NT2/D1 (cell line): ENCODE results near the gene FOXP1.

Source experiments
- DNase-seq: peaks from one replicate; pipeline ENCODE4 v3.0.0-alpha.2; 2011; ENCODE audit warnings: low read depth, low spot score
- H3K27me3 ChIP-seq: 2 replicates; pipeline ENCODE4 v1.6.0; 2011; ENCODE audit warnings: mild to moderate bottlenecking; ENCODE audit not compliant: insufficient read length, insufficient read depth
- H3K36me3 ChIP-seq: 2 replicates; pipeline ENCODE4 v1.6.1; 2011; ENCODE audit warnings: mild to moderate bottlenecking, low read length, mixed read lengths; ENCODE audit not compliant: insufficient read depth, insufficient read length
- H3K4me1 ChIP-seq: 2 replicates; pipeline ENCODE4 v1.5.1; 2011; ENCODE audit not compliant: insufficient read depth, insufficient read length
- H3K4me3 ChIP-seq: 2 replicates; pipeline ENCODE4 v1.5.1; 2011; ENCODE audit warnings: low read depth; ENCODE audit not compliant: insufficient read length
- H3K9ac ChIP-seq: 2 replicates; pipeline ENCODE4 v1.6.0; 2011; ENCODE audit warnings: low read depth; ENCODE audit not compliant: insufficient read length
- H3K9me3 ChIP-seq: 2 replicates; pipeline ENCODE4 v1.5.1; 2011; ENCODE audit warnings: mild to moderate bottlenecking, low read length; ENCODE audit not compliant: insufficient read depth
- SUZ12 ChIP-seq: IDR thresholded peaks from 2 replicates; pipeline ENCODE4 v1.6.1; 2011; ENCODE audit not compliant: insufficient read length, insufficient read depth; ENCODE audit errors: extremely low read depth
- YY1 ChIP-seq: IDR thresholded peaks from 2 replicates; pipeline ENCODE4 v1.6.1; 2011; ENCODE audit not compliant: insufficient read length, insufficient read depth
- ZNF274 ChIP-seq: IDR thresholded peaks from 2 replicates; pipeline ENCODE4 v1.6.1; 2011; ENCODE audit warnings: mild to moderate bottlenecking, low read depth, low read length

Gene FOXP1

DNA sequence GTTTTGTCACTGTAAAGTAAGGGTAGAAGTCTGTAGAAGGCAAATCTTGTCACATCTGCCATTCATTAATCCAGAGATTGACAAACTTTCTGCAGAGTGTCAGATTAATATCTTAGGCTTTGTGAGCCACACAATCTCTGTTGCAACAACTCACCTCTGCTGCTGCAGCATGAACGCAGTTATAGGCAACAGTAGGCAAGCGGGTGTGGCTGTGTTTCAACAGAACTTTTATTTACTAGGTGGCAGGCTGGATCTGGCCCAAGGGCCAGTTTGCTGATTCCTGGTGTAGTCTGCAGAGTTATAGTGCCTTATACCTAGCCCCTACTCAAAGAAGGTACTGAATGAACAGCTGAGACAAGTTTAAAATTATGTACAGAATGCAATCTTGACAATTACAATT, 396.7 kb downstream of the FOXP1 start:
- TF ChIP-seq YY1 (no peak), ZNF274 (no peak)
- Histone ChIP-seq H3K9ac (no peak overlapping the region), H3K9me3 (no peaks in the 10 kb centered on the region), H3K36me3 (no peaks in the 10 kb centered on the region), H3K4me1 (no peaks in the 10 kb centered on the region), H3K4me3 (no peak overlapping the region), H3K27me3 (no peaks in the 10 kb centered on the region)
- no peak for DNase-seq

- H3K4me1 ChIP-seq = no peaks in the 10 kb centered on the region
- no peak for DNase-seq
- TF ChIP-seq SUZ12 = no peak
These were observed 397.6 kb downstream of the FOXP1 start for GRCh38 chr3:71185733-71186455.

GRCh38 chr3:71184252-71184651, 399.3 kb downstream of the FOXP1 start:
- DNase-seq = no peak
- TF ChIP-seq ZNF274 = no peak
- no peak for TF ChIP-seq YY1
- no peak for TF ChIP-seq SUZ12
- no peaks in the 10 kb centered on the region for H3K4me1 ChIP-seq
- no peaks in the 10 kb centered on the region for H3K27me3 ChIP-seq
- no peak overlapping the region for H3K4me3 ChIP-seq
- H3K36me3 ChIP-seq = no peaks in the 10 kb centered on the region
- H3K9ac ChIP-seq = no peak overlapping the region
- no peaks in the 10 kb centered on the region for H3K9me3 ChIP-seq

More at GRCh38 chr3:71185733-71186455, 397.6 kb downstream of the FOXP1 start:
- no peaks in the 10 kb centered on the region for H3K27me3 ChIP-seq
- H3K9ac ChIP-seq = no peak overlapping the region
- H3K9me3 ChIP-seq = no peaks in the 10 kb centered on the region
- H3K4me3 ChIP-seq = no peak overlapping the region
- H3K36me3 ChIP-seq = no peaks in the 10 kb centered on the region

GRCh38 chr3:71183549-71183948, 400.0 kb downstream of the FOXP1 start:
- TF ChIP-seq SUZ12 (no peak), YY1 (no peak), ZNF274 (no peak)

DNA sequence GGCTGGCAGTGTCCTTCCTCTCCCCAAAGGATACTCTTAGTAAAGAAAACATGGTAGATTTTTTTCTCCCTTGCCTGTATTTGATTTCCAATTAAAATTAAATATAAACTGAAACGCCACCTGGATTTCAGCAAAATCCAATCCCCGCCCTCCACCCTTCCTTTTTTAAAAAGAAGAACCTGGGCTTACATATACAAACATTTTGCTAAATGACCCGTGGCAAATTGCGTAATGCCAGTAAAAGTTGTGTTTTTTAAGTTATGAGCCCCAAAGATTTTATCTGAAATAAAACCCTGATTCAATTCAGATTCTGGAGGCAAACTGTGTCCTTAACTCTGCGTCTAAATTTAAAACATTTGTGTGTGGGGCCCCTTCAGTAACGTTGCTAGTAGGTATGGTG, 403.0 kb downstream of the FOXP1 start:
- Histone ChIP-seq H3K36me3 (no peaks in the 10 kb centered on the region), H3K9me3 (no peaks in the 10 kb centered on the region), H3K9ac (no peak overlapping the region), H3K27me3 (no peaks in the 10 kb centered on the region), H3K4me1 (no peaks in the 10 kb centered on the region), H3K4me3 (no peak overlapping the region)
- DNase-seq = no peak
- no peak for TF ChIP-seq ZNF274

More at GRCh38 chr3:71183549-71183948, 400.0 kb downstream of the FOXP1 start:
- H3K9ac ChIP-seq = no peak overlapping the region
- H3K4me1 ChIP-seq = no peaks in the 10 kb centered on the region
- H3K9me3 ChIP-seq = no peaks in the 10 kb centered on the region
- no peaks in the 10 kb centered on the region for H3K36me3 ChIP-seq
- no peak overlapping the region for H3K4me3 ChIP-seq
- no peak for DNase-seq
- H3K27me3 ChIP-seq = no peaks in the 10 kb centered on the region

DNA sequence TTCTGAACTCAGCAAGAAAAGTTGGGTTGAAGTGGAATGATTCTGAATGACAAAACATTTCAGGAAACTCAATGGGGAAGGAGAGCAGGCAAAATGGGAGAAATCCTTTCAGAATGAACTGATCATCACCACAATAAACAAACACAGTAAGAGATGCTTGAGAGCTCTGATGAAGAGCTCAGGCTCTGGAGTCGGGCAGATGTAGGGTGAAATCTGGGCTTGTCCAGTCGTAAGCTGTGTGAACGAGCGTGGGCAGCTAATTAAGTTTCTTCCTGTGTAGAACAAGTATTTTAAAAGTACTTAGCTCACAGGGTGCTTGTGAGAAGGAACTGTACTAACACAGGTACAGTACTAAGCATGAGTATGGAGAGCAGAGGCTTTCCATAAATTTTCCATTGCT, 406.2 kb downstream of the FOXP1 start:
- no peak overlapping the region for H3K4me3 ChIP-seq
- no peak overlapping the region for H3K9ac ChIP-seq
- no peaks in the 10 kb centered on the region for H3K4me1 ChIP-seq
- no peaks in the 10 kb centered on the region for H3K9me3 ChIP-seq
- H3K27me3 ChIP-seq = no peaks in the 10 kb centered on the region
- TF ChIP-seq ZNF274 (no peak), SUZ12 (no peak), YY1 (no peak)
- DNase-seq = no peak
- H3K36me3 ChIP-seq = no peaks in the 10 kb centered on the region

- DNase-seq = no peak
- no peaks in the 10 kb centered on the region for H3K4me1 ChIP-seq
- H3K36me3 ChIP-seq = no peaks in the 10 kb centered on the region
- no peaks in the 10 kb centered on the region for H3K27me3 ChIP-seq
- H3K9ac ChIP-seq = no peak overlapping the region
- TF ChIP-seq YY1 (no peak), ZNF274 (no peak), SUZ12 (no peak)
- H3K4me3 ChIP-seq = no peak overlapping the region
- H3K9me3 ChIP-seq = no peaks in the 10 kb centered on the region
These were observed 407.2 kb downstream of the FOXP1 start for GRCh38 chr3:71176366-71176765.
